HL-60 (cell line): Measurements from ENCODE around the gene DMXL1.

ENCODE experiments used
- GABPA ChIP-seq: IDR thresholded peaks from 2 replicates; pipeline ENCODE4 v1.6.1; 2012; ENCODE audit warnings: low read depth
- POLR2AphosphoS5 ChIP-seq: IDR thresholded peaks from 2 replicates; pipeline ENCODE4 v1.6.1; 2012; ENCODE audit warnings: low read depth
- TF ChIP-seq, protein P1 (sequence below): IDR thresholded peaks from one replicate; pipeline ENCODE4 v1.5.1; 2011; ENCODE audit warnings: low read length, control low read depth, inconsistent platforms; ENCODE audit not compliant: insufficient read depth
- TF ChIP-seq, protein P2 (sequence below): IDR thresholded peaks from 2 replicates; pipeline ENCODE4 v1.6.1; 2012; ENCODE audit warnings: low read depth; ENCODE audit not compliant: insufficient replicate concordance

DNA sequence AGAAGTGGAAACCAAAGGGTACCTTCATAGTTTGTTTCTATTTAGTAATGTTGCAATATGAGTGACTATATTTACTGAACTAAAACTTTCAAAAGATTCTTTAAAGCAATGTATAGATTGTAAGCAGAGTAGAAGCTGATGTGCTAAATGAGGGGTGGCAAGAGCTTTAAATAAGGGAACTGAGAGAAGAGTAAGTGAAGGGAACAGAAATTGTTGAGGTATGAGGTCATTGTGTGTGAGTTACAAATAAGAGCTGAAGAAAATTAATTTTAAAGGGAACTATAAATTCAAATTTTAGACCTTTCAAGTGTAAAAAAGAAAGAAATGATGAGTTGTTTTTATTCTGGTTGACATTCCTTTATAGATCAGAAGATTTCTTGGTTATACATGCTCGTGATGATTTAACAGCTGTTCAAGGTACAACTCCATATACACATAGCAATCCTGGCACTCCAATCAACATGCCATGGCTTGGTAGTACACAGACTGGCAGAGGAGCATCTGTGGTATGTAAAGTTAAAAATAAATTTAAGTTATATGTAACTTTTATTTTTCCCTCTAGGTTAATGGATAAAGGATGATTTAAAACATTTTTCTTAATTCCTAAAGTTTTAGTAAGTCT, 149.8 kb downstream of the DMXL1 start:
- TF ChIP-seq, protein P1, sequence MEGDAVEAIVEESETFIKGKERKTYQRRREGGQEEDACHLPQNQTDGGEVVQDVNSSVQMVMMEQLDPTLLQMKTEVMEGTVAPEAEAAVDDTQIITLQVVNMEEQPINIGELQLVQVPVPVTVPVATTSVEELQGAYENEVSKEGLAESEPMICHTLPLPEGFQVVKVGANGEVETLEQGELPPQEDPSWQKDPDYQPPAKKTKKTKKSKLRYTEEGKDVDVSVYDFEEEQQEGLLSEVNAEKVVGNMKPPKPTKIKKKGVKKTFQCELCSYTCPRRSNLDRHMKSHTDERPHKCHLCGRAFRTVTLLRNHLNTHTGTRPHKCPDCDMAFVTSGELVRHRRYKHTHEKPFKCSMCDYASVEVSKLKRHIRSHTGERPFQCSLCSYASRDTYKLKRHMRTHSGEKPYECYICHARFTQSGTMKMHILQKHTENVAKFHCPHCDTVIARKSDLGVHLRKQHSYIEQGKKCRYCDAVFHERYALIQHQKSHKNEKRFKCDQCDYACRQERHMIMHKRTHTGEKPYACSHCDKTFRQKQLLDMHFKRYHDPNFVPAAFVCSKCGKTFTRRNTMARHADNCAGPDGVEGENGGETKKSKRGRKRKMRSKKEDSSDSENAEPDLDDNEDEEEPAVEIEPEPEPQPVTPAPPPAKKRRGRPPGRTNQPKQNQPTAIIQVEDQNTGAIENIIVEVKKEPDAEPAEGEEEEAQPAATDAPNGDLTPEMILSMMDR: no peak
- TF ChIP-seq, protein P2, sequence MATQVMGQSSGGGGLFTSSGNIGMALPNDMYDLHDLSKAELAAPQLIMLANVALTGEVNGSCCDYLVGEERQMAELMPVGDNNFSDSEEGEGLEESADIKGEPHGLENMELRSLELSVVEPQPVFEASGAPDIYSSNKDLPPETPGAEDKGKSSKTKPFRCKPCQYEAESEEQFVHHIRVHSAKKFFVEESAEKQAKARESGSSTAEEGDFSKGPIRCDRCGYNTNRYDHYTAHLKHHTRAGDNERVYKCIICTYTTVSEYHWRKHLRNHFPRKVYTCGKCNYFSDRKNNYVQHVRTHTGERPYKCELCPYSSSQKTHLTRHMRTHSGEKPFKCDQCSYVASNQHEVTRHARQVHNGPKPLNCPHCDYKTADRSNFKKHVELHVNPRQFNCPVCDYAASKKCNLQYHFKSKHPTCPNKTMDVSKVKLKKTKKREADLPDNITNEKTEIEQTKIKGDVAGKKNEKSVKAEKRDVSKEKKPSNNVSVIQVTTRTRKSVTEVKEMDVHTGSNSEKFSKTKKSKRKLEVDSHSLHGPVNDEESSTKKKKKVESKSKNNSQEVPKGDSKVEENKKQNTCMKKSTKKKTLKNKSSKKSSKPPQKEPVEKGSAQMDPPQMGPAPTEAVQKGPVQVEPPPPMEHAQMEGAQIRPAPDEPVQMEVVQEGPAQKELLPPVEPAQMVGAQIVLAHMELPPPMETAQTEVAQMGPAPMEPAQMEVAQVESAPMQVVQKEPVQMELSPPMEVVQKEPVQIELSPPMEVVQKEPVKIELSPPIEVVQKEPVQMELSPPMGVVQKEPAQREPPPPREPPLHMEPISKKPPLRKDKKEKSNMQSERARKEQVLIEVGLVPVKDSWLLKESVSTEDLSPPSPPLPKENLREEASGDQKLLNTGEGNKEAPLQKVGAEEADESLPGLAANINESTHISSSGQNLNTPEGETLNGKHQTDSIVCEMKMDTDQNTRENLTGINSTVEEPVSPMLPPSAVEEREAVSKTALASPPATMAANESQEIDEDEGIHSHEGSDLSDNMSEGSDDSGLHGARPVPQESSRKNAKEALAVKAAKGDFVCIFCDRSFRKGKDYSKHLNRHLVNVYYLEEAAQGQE: no peak
- TF ChIP-seq POLR2AphosphoS5 (no peak), GABPA (no peak)
